SK-N-SH (cell line): Measurements from ENCODE around the gene MAGI3. TPM values are rescaled to one million over a fixed set of nuclear protein-coding genes. Genes with fewer than 3 reads are reported as not detected.

Experiments
- CTCF ChIA-PET: fragments of 300-600, 350-600 bp; formaldehyde crosslinking; extraction: SDS; loops from one replicate; lab custom pipeline; 2021; lab: Yijun Ruan, JAX
- POLR2A ChIA-PET: fragments of 350-600 bp; sonication (Branson Sonifier 250); formaldehyde crosslinking; extraction: SDS; loops from one replicate; lab custom pipeline; 2020; ENCODE audit warnings: antibody characterized with exemption, inconsistent platforms; lab: Yijun Ruan, JAX
- DNase-seq: peaks from one replicate; pipeline ENCODE4 v3.0.0; 2012
- H2AFZ ChIP-seq: fragments of 200-600 bp; sonication (generic); 2 replicates; pipeline ENCODE4 v1.8.1; 2016; ENCODE audit warnings: antibody characterized with exemption, mild to moderate bottlenecking, low read depth
- H3F3A ChIP-seq: fragments of 200-600 bp; sonication (generic); replicated peaks from 2 replicates; pipeline ENCODE3; 2016; ENCODE audit warnings: antibody characterized with exemption, mild to moderate bottlenecking; ENCODE audit not compliant: insufficient read depth
- H3K27ac ChIP-seq, 2 experiments: fragments of 200-500 bp in 1 of 2; fragments of 200-600 bp in 1 of 2; sonication (Bioruptor generic) in 1 of 2; sonication (generic), shearing (Covaris generic) in 1 of 2; 2 replicates each; pipeline versions ENCODE4 v1.5.1 to v1.6.1; 2014 to 2016; ENCODE audit warnings: low read depth in 2 of 2, inconsistent platforms in 1 of 2, low read length in 1 of 2, mild to moderate bottlenecking in 1 of 2, mixed read lengths in 1 of 2
- H3K27me3 ChIP-seq: fragments of 200-600 bp; sonication (generic), shearing (Covaris generic); 2 replicates; pipeline ENCODE4 v1.6.1; 2016; ENCODE audit warnings: mixed run types; ENCODE audit not compliant: insufficient read depth
- H3K36me3 ChIP-seq, 2 experiments: fragments of 200-500 bp in 1 of 2; fragments of 200-600 bp in 1 of 2; sonication (Bioruptor generic) in 1 of 2; sonication (generic) in 1 of 2; replicated peaks in 1 of 2; 2 replicates each; pipeline versions ENCODE3 to v1.5.1; 2014 to 2016; ENCODE audit warnings: low read length in 1 of 2, mild to moderate bottlenecking in 1 of 2; ENCODE audit not compliant: insufficient read depth in 2 of 2, control insufficient read depth in 1 of 2
- H3K4me1 ChIP-seq, 2 experiments: fragments of 200-500 bp in 1 of 2; fragments of 200-600 bp in 1 of 2; sonication (Bioruptor generic) in 1 of 2; sonication (generic), shearing (Covaris generic) in 1 of 2; 2 replicates each; pipeline versions ENCODE4 v1.5.1 to v1.6.1; 2014 to 2016; ENCODE audit warnings: low read depth in 1 of 2, low read length in 1 of 2, mixed run types in 1 of 2; ENCODE audit not compliant: insufficient read depth in 2 of 2, control insufficient read depth in 1 of 2
- H3K4me2 ChIP-seq: fragments of 200-600 bp; sonication (generic), shearing (Covaris generic); 2 replicates; pipeline ENCODE4 v1.6.1; 2017; ENCODE audit warnings: mixed run types
- H3K4me3 ChIP-seq, 2 experiments: fragments of 200-500 bp in 1 of 2; fragments of 200-600 bp in 1 of 2; sonication (Bioruptor generic) in 1 of 2; sonication (generic), shearing (Covaris generic) in 1 of 2; 2 replicates each; pipeline versions ENCODE4 v1.5.1 to v1.8.1; 2014 to 2016; ENCODE audit warnings: low read depth in 2 of 2, inconsistent platforms in 1 of 2, low read length in 1 of 2, mild to moderate bottlenecking in 1 of 2, mixed read lengths in 1 of 2, moderate library complexity in 1 of 2
- H3K79me2 ChIP-seq: fragments of 200-600 bp; sonication (generic); 2 replicates; pipeline ENCODE4 v1.8.1; 2017; ENCODE audit warnings: mild to moderate bottlenecking; ENCODE audit not compliant: insufficient read depth
- H3K9ac ChIP-seq: fragments of 200-600 bp; sonication (generic); 2 replicates; pipeline ENCODE4 v1.6.1; 2017; ENCODE audit warnings: mixed run types
- H3K9me2 ChIP-seq: fragments of 200-600 bp; sonication (generic); 2 replicates; pipeline ENCODE4 v1.6.1; 2017; ENCODE audit warnings: mixed run types
- H3K9me3 ChIP-seq: fragments of 200-600 bp; sonication (generic); 2 replicates; pipeline ENCODE4 v1.6.1; 2017; ENCODE audit warnings: mixed run types, mild to moderate bottlenecking, moderate library complexity
- H4K20me1 ChIP-seq: fragments of 200-600 bp; sonication (generic); 2 replicates; pipeline ENCODE4 v1.6.1; 2017; ENCODE audit warnings: mild to moderate bottlenecking, mixed run types; ENCODE audit not compliant: insufficient read depth
- EP300 ChIP-seq, 2 experiments: IDR thresholded peaks; 2 replicates each; pipeline versions ENCODE4 v1.4.0 to v1.6.1; 2012; ENCODE audit warnings: borderline replicate concordance in 1 of 2, low read depth in 1 of 2, low read length in 1 of 2
- EZH2phosphoT487 ChIP-seq: fragments of 200-600 bp; sonication (generic); IDR thresholded peaks from 2 replicates; pipeline ENCODE4 v1.6.1; 2017; ENCODE audit warnings: low read depth, mixed run types, mild to moderate bottlenecking, antibody characterized with exemption, moderate library complexity, borderline replicate concordance
- FOSL2 ChIP-seq: IDR thresholded peaks from 2 replicates; pipeline ENCODE4 v1.4.0; 2012; ENCODE audit warnings: low read depth, mild to moderate bottlenecking, moderate library complexity, borderline replicate concordance
- FOXM1 ChIP-seq: IDR thresholded peaks from 2 replicates; pipeline ENCODE4 v1.4.0; 2012; ENCODE audit warnings: low read depth, mild to moderate bottlenecking
- NFIC ChIP-seq: IDR thresholded peaks from 2 replicates; pipeline ENCODE4 v1.4.0; 2012; ENCODE audit warnings: borderline replicate concordance
- NRF1 ChIP-seq: IDR thresholded peaks from 2 replicates; pipeline ENCODE4 v1.6.1; 2012; ENCODE audit warnings: low read depth, mild to moderate bottlenecking, low read length
- POLR2AphosphoS5 ChIP-seq: IDR thresholded peaks from 2 replicates; pipeline ENCODE4 v1.6.1; 2012; ENCODE audit warnings: low read depth, low read length
- RCOR1 ChIP-seq: fragments of 150-350 bp; IDR thresholded peaks from 2 replicates; pipeline ENCODE4 v1.6.1; 2017; ENCODE audit warnings: antibody characterized with exemption, low read length
- RFX5 ChIP-seq: IDR thresholded peaks from 2 replicates; pipeline ENCODE4 v1.6.1; 2012; ENCODE audit warnings: mild to moderate bottlenecking, improper control_type of control experiment, low read length
- RXRA ChIP-seq: IDR thresholded peaks from 2 replicates; pipeline ENCODE4 v1.4.0; 2012; ENCODE audit warnings: low read depth, mild to moderate bottlenecking, borderline replicate concordance
- SIN3A ChIP-seq: IDR thresholded peaks from 2 replicates; pipeline ENCODE4 v1.6.1; 2012; ENCODE audit warnings: low read depth, mild to moderate bottlenecking, low read length, moderate library complexity, borderline replicate concordance
- SMC3 ChIP-seq: IDR thresholded peaks from 2 replicates; pipeline ENCODE4 v1.6.1; 2012; ENCODE audit warnings: low read depth, low read length, improper control_type of control experiment
- TAF1 ChIP-seq: IDR thresholded peaks from 2 replicates; pipeline ENCODE4 v1.6.1; 2012; ENCODE audit warnings: low read depth, mild to moderate bottlenecking, low read length, moderate library complexity, borderline replicate concordance
- TCF12 ChIP-seq: IDR thresholded peaks from 2 replicates; pipeline ENCODE4 v1.4.0; 2012
- TEAD4 ChIP-seq: IDR thresholded peaks from 2 replicates; pipeline ENCODE4 v1.4.0; 2012; ENCODE audit warnings: mild to moderate bottlenecking, borderline replicate concordance; ENCODE audit not compliant: insufficient read depth
- USF1 ChIP-seq: IDR thresholded peaks from 2 replicates; pipeline ENCODE4 v1.4.0; 2012; ENCODE audit warnings: low read depth, borderline replicate concordance
- YY1 ChIP-seq: IDR thresholded peaks from 2 replicates; pipeline ENCODE4 v1.4.0; 2012; ENCODE audit warnings: low read depth, mild to moderate bottlenecking
- WGBS: methylation state at CpG from one replicate; pipeline ENCODE4 v1.1.6; 2017; ENCODE audit warnings: low lambda C conversion rate; 5-methylcytosine and 5-hydroxymethylcytosine counted together
- polyA plus RNA-seq, 3 experiments: library from polyadenylated mRNA; depleted of rRNA; stranded (reverse); fragments of >200 nt; gene quantifications; 2 replicates each; pipeline ENCODE4 v1.2.3, GENCODE V29; 2012
- TF ChIP-seq, protein P1 (sequence below): IDR thresholded peaks from 2 replicates; pipeline ENCODE4 v1.6.1; 2012; ENCODE audit warnings: mild to moderate bottlenecking, low read depth, low read length, moderate library complexity

The MAGI3 gene
- polyA plus RNA-seq, 1 of the 3 experiments (the other 2 are of a cell fraction) = 2.9 TPM

DNA sequence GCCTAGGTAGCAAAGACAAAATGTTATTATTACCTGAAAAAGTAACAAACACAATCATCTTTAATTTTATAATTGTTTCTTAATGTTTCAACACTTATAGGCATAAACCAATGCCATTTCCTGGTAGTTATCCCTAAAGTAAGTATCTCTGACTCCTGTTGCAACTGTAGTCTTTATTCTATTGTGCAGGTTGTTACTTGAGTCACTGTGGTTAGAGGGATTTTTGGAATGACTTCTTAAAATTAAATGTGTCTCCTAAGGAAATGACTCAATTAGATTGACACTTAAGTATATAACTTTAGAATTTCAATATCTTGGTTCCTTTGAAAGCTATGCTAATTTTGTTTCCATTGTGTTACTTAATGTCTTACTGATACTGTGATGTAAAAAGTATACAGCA, 225.1 kb downstream of the MAGI3 start (continued):
- TF ChIP-seq, protein P1, sequence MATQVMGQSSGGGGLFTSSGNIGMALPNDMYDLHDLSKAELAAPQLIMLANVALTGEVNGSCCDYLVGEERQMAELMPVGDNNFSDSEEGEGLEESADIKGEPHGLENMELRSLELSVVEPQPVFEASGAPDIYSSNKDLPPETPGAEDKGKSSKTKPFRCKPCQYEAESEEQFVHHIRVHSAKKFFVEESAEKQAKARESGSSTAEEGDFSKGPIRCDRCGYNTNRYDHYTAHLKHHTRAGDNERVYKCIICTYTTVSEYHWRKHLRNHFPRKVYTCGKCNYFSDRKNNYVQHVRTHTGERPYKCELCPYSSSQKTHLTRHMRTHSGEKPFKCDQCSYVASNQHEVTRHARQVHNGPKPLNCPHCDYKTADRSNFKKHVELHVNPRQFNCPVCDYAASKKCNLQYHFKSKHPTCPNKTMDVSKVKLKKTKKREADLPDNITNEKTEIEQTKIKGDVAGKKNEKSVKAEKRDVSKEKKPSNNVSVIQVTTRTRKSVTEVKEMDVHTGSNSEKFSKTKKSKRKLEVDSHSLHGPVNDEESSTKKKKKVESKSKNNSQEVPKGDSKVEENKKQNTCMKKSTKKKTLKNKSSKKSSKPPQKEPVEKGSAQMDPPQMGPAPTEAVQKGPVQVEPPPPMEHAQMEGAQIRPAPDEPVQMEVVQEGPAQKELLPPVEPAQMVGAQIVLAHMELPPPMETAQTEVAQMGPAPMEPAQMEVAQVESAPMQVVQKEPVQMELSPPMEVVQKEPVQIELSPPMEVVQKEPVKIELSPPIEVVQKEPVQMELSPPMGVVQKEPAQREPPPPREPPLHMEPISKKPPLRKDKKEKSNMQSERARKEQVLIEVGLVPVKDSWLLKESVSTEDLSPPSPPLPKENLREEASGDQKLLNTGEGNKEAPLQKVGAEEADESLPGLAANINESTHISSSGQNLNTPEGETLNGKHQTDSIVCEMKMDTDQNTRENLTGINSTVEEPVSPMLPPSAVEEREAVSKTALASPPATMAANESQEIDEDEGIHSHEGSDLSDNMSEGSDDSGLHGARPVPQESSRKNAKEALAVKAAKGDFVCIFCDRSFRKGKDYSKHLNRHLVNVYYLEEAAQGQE = no peak
- TF ChIP-seq SMC3 = no peak
- TF ChIP-seq NFIC = no peak

DNA sequence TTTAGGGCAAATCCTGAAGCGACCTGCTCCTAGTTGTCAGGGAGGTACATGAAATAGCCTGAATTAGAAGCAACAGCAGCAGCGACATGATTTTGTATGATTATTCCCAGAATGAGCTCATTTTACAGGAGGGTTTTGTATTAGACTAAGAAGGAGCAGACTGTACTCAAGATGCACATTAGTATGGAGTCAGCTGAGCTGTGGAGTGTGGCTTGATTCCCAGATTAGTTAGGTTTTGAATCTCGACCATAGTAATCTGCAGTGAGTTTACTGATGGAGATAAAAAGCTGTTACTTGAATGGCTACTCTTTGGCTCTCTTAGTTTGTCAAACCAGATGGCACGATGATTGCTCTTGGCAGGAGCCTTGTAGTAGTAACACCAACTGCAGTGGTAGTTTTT, 225.8 kb downstream of the MAGI3 start:
- TF ChIP-seq SMC3 (no peak), FOXM1 (no peak), POLR2AphosphoS5 (no peak), TAF1 (no peak), EZH2phosphoT487 (no peak), YY1 (no peak), TEAD4 (no peak), USF1 (no peak), TCF12 (no peak), RCOR1 (no peak), FOSL2 (no peak), RFX5 (no peak), RXRA (no peak), SIN3A (no peak), EP300 (IDR thresholded peaks at IDR 0.05; ENCODE audit: borderline replicate concordance in 1 of 2, low read depth in 1 of 2, low read length in 1 of 2) (no peak), NRF1 (no peak)
- TF ChIP-seq, protein P1 = no peak
- Histone ChIP-seq H3K27me3 (no peaks in the 10 kb centered on the region), H2AFZ (peak overlapping the region; percentile 44; the same call in 1 of the 2 replicates), H3K36me3 (peaks cover 36 to 40% of the 10 kb centered on the region in 2 experiments), H3F3A (peaks cover 20% of the 10 kb centered on the region), H4K20me1 (no peaks in the 10 kb centered on the region), H3K4me2 (no peak overlapping the region), H3K79me2 (no peaks in the 10 kb centered on the region), H3K27ac (peak overlapping the region; percentile 35 to 55), H3K9ac (no peak overlapping the region), H3K4me1 (peaks cover 5 to 24% of the 10 kb centered on the region in 2 experiments; a peak in 2 of 4 replicates), H3K9me3 (no peaks in the 10 kb centered on the region), H3K4me3 (no peak overlapping the region; a peak in 1 of 4 replicates), H3K9me2 (no peaks in the 10 kb centered on the region)
- WGBS = 83% methylated on average over 4 of the region's 4 CpGs
- CTCF ChIA-PET = interaction anchor here (0.8 to 1.2 kb wide), 2 partner anchors 10 to 108 kb away, joined by 3 to 5 read pairs; no protein-coding TSS in a partner anchor
- POLR2A ChIA-PET = no interaction called here
- no peak for DNase-seq
